PC-3 (cell line): ENCODE measurements around the gene HTRA2. TPM values are rescaled to one million over a fixed set of nuclear protein-coding genes. Genes with fewer than 3 reads are reported as not detected.

Experiments
- ATAC-seq: fragments of 200-7000 bp; cut with Tn5 transposase; 2 replicates; pipeline ENCODE4 v1.9.1; 2020; ENCODE audit warnings: mild to moderate bottlenecking, moderate library complexity
- BruUV-seq: library from RNA; stranded (reverse); fragments of 400-500 nt; replicated peaks from 2 replicates; lab custom pipeline; 2021; lab: Mats Ljungman, UMichigan
- CTCF ChIA-PET: fragments of 300-600 bp; sonication (Branson Sonifier 250); formaldehyde crosslinking; loops from one replicate; lab custom pipeline; 2022; ENCODE audit warnings: antibody characterized with exemption; lab: Charles Lee
- POLR2A ChIA-PET: fragments of 300-600 bp; sonication (Branson Sonifier 250); formaldehyde crosslinking; loops from one replicate; lab custom pipeline; 2022; ENCODE audit warnings: antibody characterized with exemption; ENCODE audit not compliant: unreplicated experiment; lab: Charles Lee
- DNase-seq: peaks from one replicate; pipeline ENCODE4 v3.0.0-alpha.2; 2015
- H2AFZ ChIP-seq: fragments of 300-600 bp; sonication (generic); 2 replicates; pipeline ENCODE4 v1.6.0; 2016; ENCODE audit warnings: antibody characterized with exemption, low read length
- H3F3A ChIP-seq: fragments of 300-600 bp; sonication (generic); one replicate; pipeline ENCODE4 v1.6.0; 2017; ENCODE audit warnings: antibody characterized with exemption, low read length, control low read depth, mild to moderate bottlenecking; ENCODE audit not compliant: unreplicated experiment
- H3K27ac ChIP-seq: fragments of 300-600 bp; sonication (generic); 2 replicates; pipeline ENCODE4 v1.5.1; 2016; ENCODE audit warnings: mild to moderate bottlenecking, low read length
- H3K27me3 ChIP-seq: fragments of 300-600 bp; sonication (generic); 2 replicates; pipeline ENCODE4 v1.6.1; 2016; ENCODE audit warnings: low read length, mixed read lengths
- H3K36me3 ChIP-seq: fragments of 300-600 bp; sonication (generic); 2 replicates; pipeline ENCODE4 v1.6.1; 2016; ENCODE audit warnings: low read depth, mixed run types, low read length, mixed read lengths
- H3K4me1 ChIP-seq: fragments of 300-600 bp; sonication (generic); 2 replicates; pipeline ENCODE4 v1.5.1; 2016; ENCODE audit warnings: low read length; ENCODE audit not compliant: insufficient read depth
- H3K4me2 ChIP-seq: fragments of 300-600 bp; sonication (generic); 2 replicates; pipeline ENCODE4 v1.6.0; 2016; ENCODE audit warnings: low read length
- H3K4me3 ChIP-seq: fragments of 300-600 bp; sonication (generic); 2 replicates; pipeline ENCODE4 v1.5.1; 2016; ENCODE audit warnings: mild to moderate bottlenecking, low read length, mixed read lengths
- H3K79me2 ChIP-seq: fragments of 300-600 bp; sonication (generic); 2 replicates; pipeline ENCODE4 v1.6.1; 2017; ENCODE audit warnings: low read length, mixed read lengths
- H3K9ac ChIP-seq: fragments of 300-600 bp; sonication (generic); 2 replicates; pipeline ENCODE4 v1.6.0; 2016; ENCODE audit warnings: mild to moderate bottlenecking, low read length
- H3K9me2 ChIP-seq: fragments of 300-600 bp; sonication (generic); replicated peaks from 2 replicates; pipeline ENCODE4 v1.6.1; 2016; ENCODE audit warnings: mixed run types, low read length, mixed read lengths
- H3K9me3 ChIP-seq: fragments of 300-600 bp; sonication (generic); 2 replicates; pipeline ENCODE4 v1.6.1; 2016; ENCODE audit warnings: low read length, mixed read lengths
- H4K20me1 ChIP-seq: fragments of 300-600 bp; sonication (generic); 2 replicates; pipeline ENCODE4 v1.6.1; 2016; ENCODE audit warnings: low read length, mixed read lengths
- EZH2 ChIP-seq: fragments of 300-600 bp; sonication (generic); IDR thresholded peaks from one replicate; pipeline ENCODE4 v1.6.1; 2017; ENCODE audit warnings: antibody characterized with exemption, mild to moderate bottlenecking, low read length; ENCODE audit not compliant: unreplicated experiment
- EZH2phosphoT487 ChIP-seq: fragments of 300-600 bp; sonication (generic); IDR thresholded peaks from 2 replicates; pipeline ENCODE4 v1.6.1; 2018; ENCODE audit warnings: mild to moderate bottlenecking, antibody characterized with exemption, low read length, borderline replicate concordance
- intact Hi-C: fragments of 100-400 bp; cut with micrococcal nuclease; formaldehyde crosslinking; loops from 2 replicates; pipeline ENCODE4 v1.9.0; 2023
- total RNA-seq: library from RNA; depleted of rRNA; stranded (reverse); fragments of >200 nt; gene quantifications from 2 replicates; pipeline ENCODE4 v1.2.3, GENCODE V29; 2014
- TF ChIP-seq, protein P1 (sequence below): fragments of 300-600 bp; sonication (generic); conservative IDR thresholded peaks from 2 replicates; pipeline ENCODE4 v1.5.1; 2017; ENCODE audit warnings: antibody characterized with exemption, low read depth, mild to moderate bottlenecking, low read length

The HTRA2 gene
- total RNA-seq, 1 experiment from 2014 or later, result 71.8 TPM

GRCh38 chr2:74486141-74486540 is 43.6 kb upstream of the HTRA2 start:
- ATAC-seq, result no peak
- Histone ChIP-seq H3K79me2 (peaks cover 30% of the 10 kb centered on the region), H2AFZ (no peak overlapping the region), H3K9me2 (no peaks in the 10 kb centered on the region), H3K27ac (no peak overlapping the region), H4K20me1 (no peaks in the 10 kb centered on the region), H3K27me3 (no peaks in the 10 kb centered on the region), H3K36me3 (peaks cover 4% of the 10 kb centered on the region; the same call in 1 of the 2 replicates), H3F3A (no peaks in the 10 kb centered on the region), H3K4me3 (no peak overlapping the region), H3K9me3 (no peaks in the 10 kb centered on the region), H3K4me1 (peaks cover 20% of the 10 kb centered on the region), H3K4me2 (no peak overlapping the region), H3K9ac (no peak overlapping the region)
- ChIA-PET POLR2A (no interaction called here), CTCF (no interaction called here)
- no TSS peak for BruUV-seq
- TF ChIP-seq, protein P1, sequence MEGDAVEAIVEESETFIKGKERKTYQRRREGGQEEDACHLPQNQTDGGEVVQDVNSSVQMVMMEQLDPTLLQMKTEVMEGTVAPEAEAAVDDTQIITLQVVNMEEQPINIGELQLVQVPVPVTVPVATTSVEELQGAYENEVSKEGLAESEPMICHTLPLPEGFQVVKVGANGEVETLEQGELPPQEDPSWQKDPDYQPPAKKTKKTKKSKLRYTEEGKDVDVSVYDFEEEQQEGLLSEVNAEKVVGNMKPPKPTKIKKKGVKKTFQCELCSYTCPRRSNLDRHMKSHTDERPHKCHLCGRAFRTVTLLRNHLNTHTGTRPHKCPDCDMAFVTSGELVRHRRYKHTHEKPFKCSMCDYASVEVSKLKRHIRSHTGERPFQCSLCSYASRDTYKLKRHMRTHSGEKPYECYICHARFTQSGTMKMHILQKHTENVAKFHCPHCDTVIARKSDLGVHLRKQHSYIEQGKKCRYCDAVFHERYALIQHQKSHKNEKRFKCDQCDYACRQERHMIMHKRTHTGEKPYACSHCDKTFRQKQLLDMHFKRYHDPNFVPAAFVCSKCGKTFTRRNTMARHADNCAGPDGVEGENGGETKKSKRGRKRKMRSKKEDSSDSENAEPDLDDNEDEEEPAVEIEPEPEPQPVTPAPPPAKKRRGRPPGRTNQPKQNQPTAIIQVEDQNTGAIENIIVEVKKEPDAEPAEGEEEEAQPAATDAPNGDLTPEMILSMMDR, result no peak
- TF ChIP-seq EZH2 (no peak), EZH2phosphoT487 (no peak)
- DNase-seq, result no peak
- intact Hi-C loops, result no loop called here

- no TSS peak for BruUV-seq
- Histone ChIP-seq H3K9me3 (no peaks in the 10 kb centered on the region), H3K27ac (no peak overlapping the region), H3K79me2 (peaks cover 7% of the 10 kb centered on the region), H3K4me3 (no peak overlapping the region), H3K4me1 (peaks cover 11% of the 10 kb centered on the region), H3K9ac (no peak overlapping the region), H3K4me2 (no peak overlapping the region), H4K20me1 (no peaks in the 10 kb centered on the region), H2AFZ (no peak overlapping the region), H3K36me3 (peaks cover 22% of the 10 kb centered on the region), H3K27me3 (no peaks in the 10 kb centered on the region), H3K9me2 (no peaks in the 10 kb centered on the region), H3F3A (no peaks in the 10 kb centered on the region)
- intact Hi-C loops, result no loop called here
- ATAC-seq (no peak), DNase-seq (no peak)
- CTCF ChIA-PET, result no interaction called here
- no peak for TF ChIP-seq EZH2phosphoT487
- TF ChIP-seq, protein P1, result no peak
- TF ChIP-seq EZH2, result no peak
- POLR2A ChIA-PET, result no interaction called here
Measured at GRCh38 chr2:74488643-74489481, 40.9 kb upstream of the HTRA2 start.

GRCh38 chr2:74489906-74490305 is 39.8 kb upstream of the HTRA2 start:
- ChIA-PET CTCF (no interaction called here), POLR2A (no interaction called here)
- H3K9me2 ChIP-seq, result no peaks in the 10 kb centered on the region
- H3K4me3 ChIP-seq, result no peak overlapping the region
- no peak overlapping the region for H3K4me2 ChIP-seq
- no peak overlapping the region for H3K9ac ChIP-seq
- no peak overlapping the region for H2AFZ ChIP-seq
- peaks cover 9% of the 10 kb centered on the region for H3K4me1 ChIP-seq
- H3F3A ChIP-seq, result no peaks in the 10 kb centered on the region
- ATAC-seq (no peak), DNase-seq (no peak)
- H3K36me3 ChIP-seq, result peaks cover 28% of the 10 kb centered on the region
- H3K79me2 ChIP-seq, result no peaks in the 10 kb centered on the region
- TF ChIP-seq EZH2 (no peak), EZH2phosphoT487 (no peak)
- TF ChIP-seq, protein P1, result no peak
- no peak overlapping the region for H3K27ac ChIP-seq
- H4K20me1 ChIP-seq, result no peaks in the 10 kb centered on the region
- BruUV-seq, result no TSS peak
- intact Hi-C loops, result no loop called here
- H3K9me3 ChIP-seq, result no peaks in the 10 kb centered on the region
- H3K27me3 ChIP-seq, result no peaks in the 10 kb centered on the region
